Measurements from ENCODE around the gene RAB8B.

RAB8B gene

GRCh38 chr15:63156086-63156710 lies 33.2 kb upstream of the RAB8B start:
- TF ChIP-seq EZH2phosphoT487 (IDR thresholded peaks at IDR 0.05; ENCODE audit: low read length) (no peak), CTCF (IDR thresholded peaks at IDR 0.05; ENCODE audit: low read length) (no peak), EZH2 (optimal IDR thresholded peaks at IDR 0.05; ENCODE audit: low read depth, low read length) (no peak)
- peak overlapping the region; percentile 82; the same call in 1 of the 2 replicates for H3K27ac ChIP-seq (ENCODE audit: low read length)
- peaks cover 20% of the 10 kb centered on the region for H3F3A ChIP-seq (ENCODE audit: insufficient read depth, low read length)
- no peaks in the 10 kb centered on the region for H4K20me1 ChIP-seq (ENCODE audit: insufficient read depth, low read length)
- H3K36me3 ChIP-seq (replicated peaks; ENCODE audit: insufficient read depth, low read length) = peaks cover 3% of the 10 kb centered on the region; the same call in 1 of the 2 replicates
- H3K4me2 ChIP-seq (ENCODE audit: low read depth, low read length) = peak overlapping the region; percentile 79
- no peaks in the 10 kb centered on the region for H3K27me3 ChIP-seq (replicated peaks; ENCODE audit: insufficient read depth, low read length)
- H2AFZ ChIP-seq (ENCODE audit: low read length) = peak overlapping the region; percentile 85
- no peaks in the 10 kb centered on the region for H3K9me3 ChIP-seq (replicated peaks; ENCODE audit: insufficient read depth, low read length)
- DNase-seq = peak; percentile 10
- H3K79me2 ChIP-seq (ENCODE audit: low read length) = peaks cover 17% of the 10 kb centered on the region
- peak overlapping the region; percentile 80 for H3K9ac ChIP-seq (ENCODE audit: low read length)
- no peaks in the 10 kb centered on the region for H3K9me2 ChIP-seq (replicated peaks; ENCODE audit: insufficient read depth, low read length)
- peak overlapping the region; percentile 80 for H3K4me3 ChIP-seq (ENCODE audit: low read length)
- H3K4me1 ChIP-seq (ENCODE audit: low read length) = 0 out of 2 replicates have a peak, but pooled peaks cover 5% of the 10 kb centered on the region

DNA sequence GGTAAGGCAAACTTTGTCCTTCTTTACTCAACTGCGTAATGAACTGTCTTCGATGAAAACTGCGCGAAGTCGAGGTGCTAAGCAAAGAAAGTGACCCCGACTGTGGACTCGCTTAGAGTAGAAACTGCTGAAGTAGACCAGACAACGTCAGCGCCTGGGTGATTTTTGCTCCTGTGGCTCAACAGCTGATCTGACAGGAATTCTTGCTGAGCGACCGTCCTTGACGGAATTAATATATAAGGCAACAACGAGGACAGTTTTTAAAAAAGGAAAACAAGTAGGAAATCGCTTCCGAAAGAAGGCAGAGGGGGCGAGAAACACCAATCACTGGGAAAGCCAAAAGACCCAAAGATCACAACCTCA lies 32.7 kb upstream of the RAB8B start:
- Histone ChIP-seq H3K4me1 (ENCODE audit: low read length) (0 out of 2 replicates have a peak, but pooled peaks cover 5% of the 10 kb centered on the region), H3K4me3 (ENCODE audit: low read length) (peak overlapping the region; percentile 80), H3K79me2 (ENCODE audit: low read length) (peaks cover 17% of the 10 kb centered on the region), H4K20me1 (ENCODE audit: insufficient read depth, low read length) (no peaks in the 10 kb centered on the region), H3K9ac (ENCODE audit: low read length) (peak overlapping the region; percentile 80), H3K36me3 (replicated peaks; ENCODE audit: insufficient read depth, low read length) (no peaks in the 10 kb centered on the region; the same call in 1 of the 2 replicates), H3K27ac (ENCODE audit: low read length) (peak overlapping the region; percentile 82), H3K4me2 (ENCODE audit: low read depth, low read length) (peak overlapping the region; percentile 79), H3K9me3 (replicated peaks; ENCODE audit: insufficient read depth, low read length) (no peaks in the 10 kb centered on the region), H3F3A (ENCODE audit: insufficient read depth, low read length) (peaks cover 20% of the 10 kb centered on the region), H2AFZ (ENCODE audit: low read length) (peak overlapping the region; percentile 85), H3K9me2 (replicated peaks; ENCODE audit: insufficient read depth, low read length) (no peaks in the 10 kb centered on the region), H3K27me3 (replicated peaks; ENCODE audit: insufficient read depth, low read length) (no peaks in the 10 kb centered on the region)
- DNase-seq = peak; percentile 53
- TF ChIP-seq EZH2 (optimal IDR thresholded peaks at IDR 0.05; ENCODE audit: low read depth, low read length) (no peak), CTCF (IDR thresholded peaks at IDR 0.05; ENCODE audit: low read length) (no peak), EZH2phosphoT487 (IDR thresholded peaks at IDR 0.05; ENCODE audit: low read length) (no peak)

- no peak for TF ChIP-seq EZH2phosphoT487 (IDR thresholded peaks at IDR 0.05; ENCODE audit: low read length)
- no peak for TF ChIP-seq CTCF (IDR thresholded peaks at IDR 0.05; ENCODE audit: low read length)
- no peak for TF ChIP-seq EZH2 (optimal IDR thresholded peaks at IDR 0.05; ENCODE audit: low read depth, low read length)
- peaks cover 17% of the 10 kb centered on the region for H3K79me2 ChIP-seq (ENCODE audit: low read length)
- peak; percentile 95 for DNase-seq
These were observed 32.1 kb upstream of the RAB8B start, which contains the start of gene RPS27L for GRCh38 chr15:63157118-63157843. TSS of gene RPS27L (minus strand) at chr15:63157477. CDS start at chr15:63157405, 72 bp downstream.

More at GRCh38 chr15:63157118-63157843, 32.1 kb upstream of the RAB8B start, which contains the start of gene RPS27L:
- no peaks in the 10 kb centered on the region for H3K9me3 ChIP-seq (replicated peaks; ENCODE audit: insufficient read depth, low read length)
- peaks cover 20% of the 10 kb centered on the region for H3F3A ChIP-seq (ENCODE audit: insufficient read depth, low read length)
- peak within 1 kb of the TSS; percentile 79 for H3K4me2 ChIP-seq (ENCODE audit: low read depth, low read length)
- H4K20me1 ChIP-seq (ENCODE audit: insufficient read depth, low read length) = no peaks in the 10 kb centered on the region
- no peaks in the 10 kb centered on the region for H3K9me2 ChIP-seq (replicated peaks; ENCODE audit: insufficient read depth, low read length)
- peak within 1 kb of the TSS; percentile 80 for H3K4me3 ChIP-seq (ENCODE audit: low read length)
- H2AFZ ChIP-seq (ENCODE audit: low read length) = peak within 1 kb of the TSS; percentile 85
- H3K27ac ChIP-seq (ENCODE audit: low read length) = peak within 1 kb of the TSS; percentile 82
- peak within 1 kb of the TSS; percentile 80 for H3K9ac ChIP-seq (ENCODE audit: low read length)
- H3K36me3 ChIP-seq (replicated peaks; ENCODE audit: insufficient read depth, low read length) = no peaks in the 10 kb centered on the region; the same call in 1 of the 2 replicates
- H3K27me3 ChIP-seq (replicated peaks; ENCODE audit: insufficient read depth, low read length) = no peaks in the 10 kb centered on the region
- H3K4me1 ChIP-seq (ENCODE audit: low read length) = 0 out of 2 replicates have a peak, but pooled peaks cover 5% of the 10 kb centered on the region

Measured in MM.1S (cell line).